Erythroblast (primary cell): ENCODE results near the gene ATP6V1E1.
"Not testable (repeated sequence)": the region's sequence is repeated elsewhere in the genome, so short reads cannot be mapped to it uniquely, and the experiment has no call there.

ENCODE experiments used
- DNase-seq, 2 experiments: peaks; one replicate each; lab custom pipeline; 2025; lab: John Stamatoyannopoulos, UW
- GATA1 ChIP-seq: IDR thresholded peaks from 2 replicates; pipeline ENCODE4 v1.6.1; 2011; ENCODE audit warnings: low read depth, mild to moderate bottlenecking, control low read depth, low read length, moderate library complexity
- POLR2A ChIP-seq: IDR thresholded peaks from 2 replicates; pipeline ENCODE4 v1.6.1; 2011; ENCODE audit warnings: mild to moderate bottlenecking, low read length

Gene ATP6V1E1

DNA sequence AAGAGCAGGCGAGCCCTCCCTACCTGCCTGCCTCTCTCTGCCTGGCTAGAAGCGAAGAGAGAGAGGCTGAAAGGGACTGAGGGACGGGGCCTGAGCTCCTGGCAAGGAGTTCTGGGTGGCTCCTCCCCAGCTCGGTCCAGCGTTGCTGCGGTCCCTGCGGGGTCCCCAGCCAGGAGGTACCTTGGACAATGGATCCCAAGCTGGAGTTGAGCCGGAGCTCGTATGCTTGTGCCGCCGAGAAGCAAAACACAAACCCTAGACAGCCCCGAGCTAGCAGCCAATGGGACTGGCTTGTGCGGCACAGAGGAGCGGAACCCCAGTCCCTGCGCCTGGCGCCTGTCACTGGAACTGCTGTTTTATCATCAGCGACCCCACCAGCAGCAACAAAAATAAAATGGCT is 46.9 kb downstream of the ATP6V1E1 start:
- TF ChIP-seq GATA1 (no peak), POLR2A (no peak)
- DNase-seq, result no peak

DNA sequence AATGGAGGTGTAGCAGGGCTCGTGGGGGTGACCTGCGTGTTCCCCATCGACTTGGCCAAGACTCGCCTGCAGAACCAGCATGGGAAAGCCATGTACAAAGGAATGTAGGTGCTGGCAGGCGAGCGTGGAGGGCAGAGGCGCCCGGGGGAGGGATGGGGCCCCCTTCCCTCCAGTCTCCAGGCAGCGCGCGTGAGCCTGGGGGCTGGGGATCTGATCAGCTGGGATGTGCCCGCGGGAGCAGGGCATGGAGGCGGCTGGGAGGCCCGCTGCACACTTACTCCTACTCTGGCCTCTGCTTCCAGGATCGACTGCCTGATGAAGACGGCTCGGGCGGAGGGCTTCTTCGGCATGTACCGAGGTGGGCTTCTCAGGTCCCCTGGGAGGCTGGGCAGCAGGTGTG is 47.5 kb downstream of the ATP6V1E1 start:
- no peak for TF ChIP-seq POLR2A
- TF ChIP-seq GATA1, result no peak
- DNase-seq, result no peak

- TF ChIP-seq GATA1 (no peak), POLR2A (no peak)
- no peak for DNase-seq
Observed at GRCh38 chr22:17580441-17581031, 48.0 kb downstream of the ATP6V1E1 start.

DNA sequence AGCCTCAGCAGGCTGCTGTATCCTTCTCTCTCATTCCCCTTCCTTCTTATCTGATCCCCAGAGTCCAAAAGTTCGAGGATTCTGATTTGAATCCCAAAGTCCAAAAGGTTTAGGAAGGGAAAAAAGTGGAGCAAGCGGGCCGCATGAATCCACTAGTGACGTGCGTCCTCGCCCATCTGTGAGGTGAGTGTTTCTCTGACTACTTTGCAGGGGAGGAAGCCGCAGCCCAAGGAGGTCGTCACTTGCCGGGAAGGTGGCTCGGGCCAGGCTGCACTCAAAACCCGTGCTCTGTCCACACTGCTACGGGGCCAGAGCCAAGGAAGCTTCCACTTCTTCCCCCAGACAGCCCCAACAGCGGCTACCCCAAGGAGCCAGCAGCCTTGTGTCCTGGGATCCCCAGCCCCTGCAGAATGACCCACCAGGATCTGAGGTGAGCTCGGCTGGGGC is 49.0 kb downstream of the ATP6V1E1 start:
- DNase-seq, result no peak
- TF ChIP-seq POLR2A (no peak), GATA1 (no peak)

- no peak for DNase-seq
- TF ChIP-seq GATA1 (no peak), POLR2A (no peak)
Observed at GRCh38 chr22:17578136-17578754, 50.3 kb downstream of the ATP6V1E1 start.

GRCh38 chr22:17576470-17576869 is 52.1 kb downstream of the ATP6V1E1 start:
- TF ChIP-seq POLR2A (no peak), GATA1 (no peak)
- DNase-seq, result no peak

DNA sequence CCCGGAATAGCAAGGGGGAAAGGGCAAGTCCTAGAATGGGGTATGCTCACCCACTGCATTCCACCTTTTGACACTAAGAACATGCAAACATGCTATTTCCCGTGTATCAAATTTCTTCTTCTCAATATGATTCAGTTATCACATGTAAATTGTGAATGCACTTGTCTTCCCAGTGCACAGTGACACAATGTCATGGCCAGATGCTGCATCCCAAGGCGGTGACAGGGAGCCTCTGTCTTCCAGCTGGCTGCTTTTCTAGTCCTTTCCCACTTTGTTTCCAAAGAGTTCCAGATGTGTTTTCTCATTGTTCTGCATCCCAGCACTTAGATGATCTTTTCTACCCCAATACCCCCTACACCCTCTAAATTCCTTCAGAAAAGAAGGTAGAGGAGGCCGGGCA is 52.9 kb downstream of the ATP6V1E1 start:
- no peak for DNase-seq

DNA sequence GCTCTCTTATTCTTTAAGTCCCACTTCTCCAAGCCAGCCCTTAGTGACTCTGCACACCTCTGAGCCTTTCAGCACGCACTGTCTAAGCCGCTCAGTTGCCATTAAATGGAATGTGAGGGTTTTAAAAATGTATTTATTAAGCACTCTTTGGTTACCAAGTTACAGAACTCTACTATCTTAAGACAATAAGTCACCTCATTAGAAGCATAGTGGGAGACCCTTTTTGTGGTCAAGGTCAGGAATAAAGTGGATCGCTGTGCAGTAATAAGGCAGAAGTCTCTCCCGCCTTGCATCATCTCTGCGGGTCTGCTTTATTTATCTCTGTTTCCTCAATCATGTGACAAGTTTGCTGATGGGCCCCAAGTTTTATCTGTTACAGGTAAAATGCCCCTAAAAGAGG is 53.4 kb downstream of the ATP6V1E1 start:
- DNase-seq, result no peak
- TF ChIP-seq POLR2A, result no peak
- TF ChIP-seq GATA1, result no peak

More for the DNA sequence above, 52.9 kb downstream of the ATP6V1E1 start:
- TF ChIP-seq GATA1 (no peak), POLR2A (no peak)

- DNase-seq, result no peak
Observed at GRCh38 chr22:17570851-17571631, 57.5 kb downstream of the ATP6V1E1 start.

DNA sequence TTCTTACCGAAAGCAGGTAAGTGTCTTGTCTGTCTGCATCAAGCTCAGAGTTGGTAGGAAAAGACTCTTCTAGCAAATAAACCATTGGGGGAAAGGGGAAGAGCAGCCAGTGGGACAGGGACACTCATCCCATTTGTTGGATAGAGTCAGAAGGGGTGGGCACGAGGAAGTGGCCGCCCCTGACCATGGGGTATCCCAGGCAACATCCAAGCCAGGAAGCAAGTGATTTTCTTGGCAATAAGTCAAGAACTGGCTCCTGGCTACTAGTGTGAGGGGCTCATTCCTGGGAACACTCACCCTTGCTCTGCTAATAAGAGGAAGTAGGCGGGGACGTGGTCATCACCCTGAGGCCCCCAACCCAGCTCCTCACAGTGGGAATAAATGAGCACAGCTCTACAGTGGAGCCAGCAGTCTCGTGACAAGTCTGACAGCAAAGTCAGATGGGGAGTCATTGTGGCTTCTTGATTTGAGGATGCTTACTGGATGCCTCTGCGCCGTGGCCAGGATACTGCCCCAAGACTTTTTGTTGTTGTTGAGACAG is 58.5 kb downstream of the ATP6V1E1 start:
- TF ChIP-seq POLR2A (no peak), GATA1 (no peak)
- DNase-seq, result no peak

More at GRCh38 chr22:17570851-17571631, 57.5 kb downstream of the ATP6V1E1 start:
- TF ChIP-seq GATA1 (no peak), POLR2A (no peak)

GRCh38 chr22:17566776-17567175 is 61.8 kb downstream of the ATP6V1E1 start:
- TF ChIP-seq GATA1, result no peak
- TF ChIP-seq POLR2A, result no peak
- DNase-seq, result no peak

DNA sequence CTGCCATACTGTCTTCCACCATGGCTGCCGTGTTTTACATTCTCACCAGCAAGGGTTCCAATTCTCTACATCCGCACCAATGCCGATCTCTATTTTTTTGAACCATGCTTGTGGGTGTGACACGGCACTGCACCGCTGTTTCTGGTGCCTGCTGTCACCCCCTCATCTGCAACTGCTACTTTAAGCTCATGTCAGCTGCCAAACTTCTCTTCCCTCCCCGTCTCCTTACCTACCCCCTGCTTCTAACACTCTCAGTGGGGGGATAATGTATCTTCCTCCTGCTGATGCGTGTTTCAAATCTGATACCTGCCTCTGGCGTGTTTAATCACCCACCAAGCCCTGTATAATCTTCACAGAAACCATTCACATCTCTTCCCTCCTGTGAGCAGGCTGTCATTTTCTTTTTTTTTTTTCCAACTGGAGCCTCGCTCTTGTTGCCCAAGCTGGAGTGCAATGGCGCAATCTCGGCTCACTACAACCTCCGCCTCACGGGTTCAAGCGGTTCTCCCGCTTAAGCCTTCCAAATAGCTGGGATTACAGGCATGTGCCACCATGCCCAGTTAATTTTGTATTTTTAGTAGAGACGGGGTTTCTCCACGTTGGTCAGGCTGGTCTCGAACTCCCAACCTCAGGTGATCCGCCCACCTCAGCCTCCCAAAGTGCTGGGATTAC is 62.4 kb downstream of the ATP6V1E1 start:
- not testable (repeated sequence) for DNase-seq

DNA sequence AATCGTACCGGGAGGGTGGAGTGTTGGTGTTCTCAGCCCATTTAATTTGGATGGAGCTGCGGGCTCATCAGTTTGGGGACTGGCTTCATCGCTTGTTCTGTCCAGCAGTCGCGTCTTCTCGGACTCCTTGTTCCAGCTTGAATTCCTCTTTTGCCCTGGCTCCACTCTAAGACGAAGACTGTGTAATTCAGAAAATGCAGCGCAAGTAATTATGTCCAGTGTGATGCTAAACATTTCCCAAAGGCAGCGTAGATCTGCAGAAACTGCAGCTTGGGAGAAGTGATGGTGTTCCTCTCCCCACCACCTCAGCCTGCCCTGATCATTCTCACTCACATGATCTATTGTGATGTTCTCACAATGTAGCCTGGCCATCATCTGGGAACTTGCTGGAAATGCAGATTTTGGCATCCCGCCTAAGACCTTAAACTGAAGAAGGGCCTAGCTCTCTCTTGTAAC is 64.6 kb downstream of the ATP6V1E1 start:
- DNase-seq, result no peak
- no peak for TF ChIP-seq GATA1
- TF ChIP-seq POLR2A, result no peak
